ENCODE results near the gene APCDD1.

GRCh38 chr18:10530852-10531251, 76.4 kb downstream of the APCDD1 start:
- no peak for TF ChIP-seq ARNTL (CRISPR knock-in tag; IDR thresholded peaks at IDR 0.05; ENCODE audit: borderline replicate concordance, low read depth)
- TF ChIP-seq RARB (CRISPR knock-in tag; IDR thresholded peaks at IDR 0.05): no peak
- no peak for TF ChIP-seq ZFP3 (CRISPR knock-in tag; IDR thresholded peaks at IDR 0.05)
- TF ChIP-seq ZFP30 (CRISPR knock-in tag; IDR thresholded peaks at IDR 0.05): no peak
- no peak for TF ChIP-seq OSR1 (CRISPR knock-in tag; IDR thresholded peaks at IDR 0.05)

Measured in SK-N-SH treated with all-trans-retinoic acid at 6 μM for 48 hours (cell line).